HuH-7 (cell line): Measurements from ENCODE around the gene SDF2L1.

Experiments used
- DNase-seq: peaks from one replicate; pipeline ENCODE4 v3.0.0; 2011; ENCODE audit warnings: low spot score

SDF2L1 gene

GRCh38 chr22:21622011-21622918, 19.8 kb upstream of the SDF2L1 start:
- no peak for DNase-seq

- no peak for DNase-seq
Measured at GRCh38 chr22:21622919-21623647, 19.0 kb upstream of the SDF2L1 start.

GRCh38 chr22:21623648-21623970, 18.5 kb upstream of the SDF2L1 start:
- no peak for DNase-seq

GRCh38 chr22:21624120-21624879, 17.8 kb upstream of the SDF2L1 start:
- peak; percentile 44 for DNase-seq

- DNase-seq: no peak
Measured at GRCh38 chr22:21624880-21625791, 17.0 kb upstream of the SDF2L1 start.

GRCh38 chr22:21626073-21626734, 15.9 kb upstream of the SDF2L1 start:
- no peak for DNase-seq

GRCh38 chr22:21626735-21627469, 15.2 kb upstream of the SDF2L1 start:
- DNase-seq: no peak

GRCh38 chr22:21628386-21629254, 13.5 kb upstream of the SDF2L1 start:
- no peak for DNase-seq

GRCh38 chr22:21629255-21630149, 12.6 kb upstream of the SDF2L1 start, which contains the start of gene YDJC:
TSS of gene YDJC (minus strand) at chr22:21630022. CDS start at chr22:21630014, 8 bp downstream.
- DNase-seq: peak; percentile 94

GRCh38 chr22:21631025-21631424, 11.1 kb upstream of the SDF2L1 start:
- no peak for DNase-seq

GRCh38 chr22:21632237-21632895, 9.7 kb upstream of the SDF2L1 start, which contains the start of gene CCDC116:
TSS of gene CCDC116 (plus strand) at chr22:21632760. CDS start at chr22:21633182, 422 bp downstream.
- peak; percentile 92 for DNase-seq

- no peak for DNase-seq
Measured at GRCh38 chr22:21632931-21633330, 9.2 kb upstream of the SDF2L1 start.

GRCh38 chr22:21633481-21633880, 8.6 kb upstream of the SDF2L1 start:
- no peak for DNase-seq

- no peak for DNase-seq
Measured at GRCh38 chr22:21634081-21634480, 8.0 kb upstream of the SDF2L1 start.

GRCh38 chr22:21634844-21635243, 7.3 kb upstream of the SDF2L1 start:
- no peak for DNase-seq

GRCh38 chr22:21635771-21636510, 6.2 kb upstream of the SDF2L1 start:
- no peak for DNase-seq
